PFSK-1 (cell line): ENCODE results near the gene ZNF813.

Experiments
- FOXP2 ChIP-seq: optimal IDR thresholded peaks from 2 replicates; pipeline ENCODE3; 2011; ENCODE audit warnings: borderline replicate concordance, control low read depth, inconsistent platforms; ENCODE audit not compliant: insufficient read depth; ENCODE audit errors: extremely low read length, extremely low read depth
- POLR2AphosphoS5 ChIP-seq: IDR thresholded peaks from 2 replicates; pipeline ENCODE4 v1.6.1; 2012; ENCODE audit warnings: low read depth, mild to moderate bottlenecking, control low read depth, low read length, moderate library complexity
- SIN3A ChIP-seq: IDR thresholded peaks from 2 replicates; pipeline ENCODE4 v1.6.1; 2012; ENCODE audit warnings: mild to moderate bottlenecking, low read length, moderate library complexity, borderline replicate concordance; ENCODE audit not compliant: insufficient read depth
- TAF1 ChIP-seq: IDR thresholded peaks from 2 replicates; pipeline ENCODE4 v1.6.1; 2012; ENCODE audit warnings: low read length, control low read depth, borderline replicate concordance; ENCODE audit not compliant: insufficient read depth
- TF ChIP-seq, protein P1 (sequence below), 2 experiments: IDR thresholded peaks; 2 replicates each; pipeline versions ENCODE4 v1.6.1 to v1.8.0; 2011 to 2012; ENCODE audit warnings: low read depth in 2 of 2, low read length in 2 of 2, control low read depth in 1 of 2, inconsistent platforms in 1 of 2, mild to moderate bottlenecking in 1 of 2, moderate library complexity in 1 of 2; ENCODE audit not compliant: insufficient read depth in 1 of 2

DNA sequence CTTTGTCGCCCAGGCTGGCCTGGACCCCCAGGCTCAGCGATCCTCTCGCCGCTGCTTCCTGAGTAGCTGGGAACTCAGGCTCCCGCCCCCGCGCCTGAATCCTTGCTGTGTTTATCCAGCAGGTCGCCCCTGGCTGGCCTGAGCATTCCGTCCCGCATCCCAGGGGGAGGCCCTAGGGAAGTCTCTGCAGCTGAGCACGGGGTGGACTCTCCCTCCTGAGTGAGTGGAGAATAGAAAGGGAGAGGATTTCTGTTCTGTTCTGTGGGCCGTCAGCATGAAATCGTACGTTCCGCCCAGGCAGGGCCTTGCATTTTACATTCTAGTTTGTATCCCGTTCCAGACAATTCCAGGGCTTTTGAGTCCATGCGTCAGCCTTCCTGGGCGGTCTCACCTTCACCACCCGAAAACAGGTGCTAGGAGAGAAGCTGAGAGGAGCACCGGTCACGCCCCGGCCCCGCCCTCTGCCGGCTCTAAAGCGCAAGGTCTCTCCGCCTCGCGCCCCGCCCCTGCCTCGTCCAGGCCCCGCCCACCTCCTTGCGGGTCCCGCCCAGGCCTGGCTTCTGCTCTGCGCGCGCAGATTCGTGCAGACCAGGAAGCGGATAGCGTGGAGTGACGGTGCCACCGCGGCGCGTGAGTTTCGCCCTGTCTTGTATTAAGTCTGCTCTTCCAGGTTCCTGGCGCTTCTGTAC is 36.0 kb upstream of the ZNF813 start, which contains the start of gene ZNF761:
- TF ChIP-seq, protein P1, sequence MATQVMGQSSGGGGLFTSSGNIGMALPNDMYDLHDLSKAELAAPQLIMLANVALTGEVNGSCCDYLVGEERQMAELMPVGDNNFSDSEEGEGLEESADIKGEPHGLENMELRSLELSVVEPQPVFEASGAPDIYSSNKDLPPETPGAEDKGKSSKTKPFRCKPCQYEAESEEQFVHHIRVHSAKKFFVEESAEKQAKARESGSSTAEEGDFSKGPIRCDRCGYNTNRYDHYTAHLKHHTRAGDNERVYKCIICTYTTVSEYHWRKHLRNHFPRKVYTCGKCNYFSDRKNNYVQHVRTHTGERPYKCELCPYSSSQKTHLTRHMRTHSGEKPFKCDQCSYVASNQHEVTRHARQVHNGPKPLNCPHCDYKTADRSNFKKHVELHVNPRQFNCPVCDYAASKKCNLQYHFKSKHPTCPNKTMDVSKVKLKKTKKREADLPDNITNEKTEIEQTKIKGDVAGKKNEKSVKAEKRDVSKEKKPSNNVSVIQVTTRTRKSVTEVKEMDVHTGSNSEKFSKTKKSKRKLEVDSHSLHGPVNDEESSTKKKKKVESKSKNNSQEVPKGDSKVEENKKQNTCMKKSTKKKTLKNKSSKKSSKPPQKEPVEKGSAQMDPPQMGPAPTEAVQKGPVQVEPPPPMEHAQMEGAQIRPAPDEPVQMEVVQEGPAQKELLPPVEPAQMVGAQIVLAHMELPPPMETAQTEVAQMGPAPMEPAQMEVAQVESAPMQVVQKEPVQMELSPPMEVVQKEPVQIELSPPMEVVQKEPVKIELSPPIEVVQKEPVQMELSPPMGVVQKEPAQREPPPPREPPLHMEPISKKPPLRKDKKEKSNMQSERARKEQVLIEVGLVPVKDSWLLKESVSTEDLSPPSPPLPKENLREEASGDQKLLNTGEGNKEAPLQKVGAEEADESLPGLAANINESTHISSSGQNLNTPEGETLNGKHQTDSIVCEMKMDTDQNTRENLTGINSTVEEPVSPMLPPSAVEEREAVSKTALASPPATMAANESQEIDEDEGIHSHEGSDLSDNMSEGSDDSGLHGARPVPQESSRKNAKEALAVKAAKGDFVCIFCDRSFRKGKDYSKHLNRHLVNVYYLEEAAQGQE (IDR thresholded peaks at IDR 0.05; ENCODE audit: insufficient read depth in 1 of 2, low read depth in 2 of 2, low read length in 2 of 2), result no peak
- TF ChIP-seq TAF1 (peak; percentile 76), SIN3A (no peak), POLR2AphosphoS5 (peak; percentile 83), FOXP2 (no peak)
